Measurements from ENCODE around the gene PTMA.

DNA sequence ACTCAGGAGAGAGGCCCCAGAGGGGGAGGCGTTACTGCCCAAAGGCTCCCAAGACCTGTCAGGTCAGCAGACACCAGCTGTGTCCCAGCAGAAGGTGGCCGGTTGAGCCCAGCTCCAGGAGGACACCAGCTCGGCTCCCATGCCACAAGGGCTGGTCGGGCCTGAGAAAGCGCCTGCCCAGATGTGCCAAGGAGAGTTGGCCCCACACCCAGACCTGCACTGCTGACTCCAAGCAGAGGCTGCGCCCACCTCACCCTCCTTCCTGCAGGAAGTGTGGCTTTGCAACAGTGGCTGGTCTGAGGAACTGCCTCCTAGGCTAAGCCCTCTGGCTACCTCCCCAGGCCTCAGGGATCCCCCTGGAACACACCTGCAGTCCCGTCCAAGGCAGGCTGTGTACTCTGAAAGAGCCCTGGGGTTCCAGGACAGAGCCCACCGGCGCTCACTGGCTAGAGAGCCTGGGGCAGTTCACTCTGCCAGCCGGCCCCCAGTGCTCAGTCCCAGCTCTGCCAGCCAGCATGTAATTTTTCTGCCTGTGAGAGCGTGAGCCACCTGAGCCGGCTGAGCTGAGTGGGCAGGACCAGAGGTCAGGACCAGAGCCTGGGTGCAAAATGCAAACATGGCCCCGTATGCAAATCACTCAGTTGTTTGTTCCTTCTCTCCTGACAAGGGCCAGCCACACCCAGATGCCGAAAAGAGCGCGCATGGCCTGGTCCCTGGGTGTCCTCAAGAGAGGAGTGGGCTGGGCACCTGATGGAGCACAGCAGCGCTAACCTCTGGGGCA is 36.9 kb upstream of the PTMA start:
- no peak for TF ChIP-seq POLR2AphosphoS5 (IDR thresholded peaks at IDR 0.05; ENCODE audit: low read depth, low read length)
- TF ChIP-seq, protein P1, sequence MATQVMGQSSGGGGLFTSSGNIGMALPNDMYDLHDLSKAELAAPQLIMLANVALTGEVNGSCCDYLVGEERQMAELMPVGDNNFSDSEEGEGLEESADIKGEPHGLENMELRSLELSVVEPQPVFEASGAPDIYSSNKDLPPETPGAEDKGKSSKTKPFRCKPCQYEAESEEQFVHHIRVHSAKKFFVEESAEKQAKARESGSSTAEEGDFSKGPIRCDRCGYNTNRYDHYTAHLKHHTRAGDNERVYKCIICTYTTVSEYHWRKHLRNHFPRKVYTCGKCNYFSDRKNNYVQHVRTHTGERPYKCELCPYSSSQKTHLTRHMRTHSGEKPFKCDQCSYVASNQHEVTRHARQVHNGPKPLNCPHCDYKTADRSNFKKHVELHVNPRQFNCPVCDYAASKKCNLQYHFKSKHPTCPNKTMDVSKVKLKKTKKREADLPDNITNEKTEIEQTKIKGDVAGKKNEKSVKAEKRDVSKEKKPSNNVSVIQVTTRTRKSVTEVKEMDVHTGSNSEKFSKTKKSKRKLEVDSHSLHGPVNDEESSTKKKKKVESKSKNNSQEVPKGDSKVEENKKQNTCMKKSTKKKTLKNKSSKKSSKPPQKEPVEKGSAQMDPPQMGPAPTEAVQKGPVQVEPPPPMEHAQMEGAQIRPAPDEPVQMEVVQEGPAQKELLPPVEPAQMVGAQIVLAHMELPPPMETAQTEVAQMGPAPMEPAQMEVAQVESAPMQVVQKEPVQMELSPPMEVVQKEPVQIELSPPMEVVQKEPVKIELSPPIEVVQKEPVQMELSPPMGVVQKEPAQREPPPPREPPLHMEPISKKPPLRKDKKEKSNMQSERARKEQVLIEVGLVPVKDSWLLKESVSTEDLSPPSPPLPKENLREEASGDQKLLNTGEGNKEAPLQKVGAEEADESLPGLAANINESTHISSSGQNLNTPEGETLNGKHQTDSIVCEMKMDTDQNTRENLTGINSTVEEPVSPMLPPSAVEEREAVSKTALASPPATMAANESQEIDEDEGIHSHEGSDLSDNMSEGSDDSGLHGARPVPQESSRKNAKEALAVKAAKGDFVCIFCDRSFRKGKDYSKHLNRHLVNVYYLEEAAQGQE (IDR thresholded peaks at IDR 0.05; ENCODE audit: insufficient read depth in 1 of 2, low read depth in 2 of 2, low read length in 2 of 2): no peak
- TF ChIP-seq TAF1 (IDR thresholded peaks at IDR 0.05; ENCODE audit: borderline replicate concordance, insufficient read depth, low read length): no peak
- no peak for TF ChIP-seq SIN3A (IDR thresholded peaks at IDR 0.05; ENCODE audit: borderline replicate concordance, insufficient read depth, low read length)
- no peak for TF ChIP-seq FOXP2 (optimal IDR thresholded peaks at IDR 0.05; ENCODE audit: borderline replicate concordance, extremely low read depth, extremely low read length, insufficient read depth)
